GM18498 (cell line): ENCODE results near the gene DGCR2.
"Not testable (repeated sequence)": the region's sequence is repeated elsewhere in the genome, so short reads cannot be mapped to it uniquely, and the experiment has no call there.

Source experiments
- ATAC-seq: cut with Tn5 transposase; IDR thresholded peaks from one replicate; pipeline ENCODE4 v1.9.1; 2021; ENCODE audit warnings: mild to moderate bottlenecking, moderate library complexity; ENCODE audit not compliant: unreplicated experiment

Gene DGCR2

DNA sequence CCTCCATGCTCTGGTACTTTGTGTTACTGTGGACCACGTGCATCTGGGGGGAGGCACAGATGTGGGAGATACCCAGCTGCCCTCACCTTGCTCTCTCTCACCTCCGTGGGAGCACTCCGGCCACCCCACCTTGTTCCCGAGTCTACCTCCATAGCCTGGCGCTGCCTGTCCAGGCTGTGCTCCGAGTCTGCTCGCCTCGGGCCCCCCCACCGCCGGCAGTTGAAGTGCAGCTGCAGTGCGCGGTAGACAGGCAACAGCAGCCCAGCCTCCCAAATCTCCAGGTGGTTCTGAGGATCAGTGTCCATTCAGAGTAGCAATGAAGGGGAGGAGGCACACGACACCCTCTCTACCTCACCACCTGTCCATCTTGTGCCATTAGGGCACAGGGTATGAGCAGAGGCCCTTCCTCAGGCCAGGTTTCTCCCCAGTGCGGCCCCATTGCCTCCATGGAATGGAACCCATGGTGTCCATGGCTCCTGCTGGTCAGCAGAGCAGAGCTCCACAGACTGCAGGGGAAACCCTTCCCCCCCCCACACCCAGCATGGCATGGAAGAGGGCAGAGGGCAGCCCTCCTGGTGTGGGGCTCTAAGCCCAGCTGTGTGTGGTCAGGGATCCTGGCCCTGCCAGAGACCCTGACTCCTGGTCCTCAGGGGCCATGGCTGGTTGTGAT is 89.2 kb downstream of the DGCR2 start:
- ATAC-seq: not testable (repeated sequence)

DNA sequence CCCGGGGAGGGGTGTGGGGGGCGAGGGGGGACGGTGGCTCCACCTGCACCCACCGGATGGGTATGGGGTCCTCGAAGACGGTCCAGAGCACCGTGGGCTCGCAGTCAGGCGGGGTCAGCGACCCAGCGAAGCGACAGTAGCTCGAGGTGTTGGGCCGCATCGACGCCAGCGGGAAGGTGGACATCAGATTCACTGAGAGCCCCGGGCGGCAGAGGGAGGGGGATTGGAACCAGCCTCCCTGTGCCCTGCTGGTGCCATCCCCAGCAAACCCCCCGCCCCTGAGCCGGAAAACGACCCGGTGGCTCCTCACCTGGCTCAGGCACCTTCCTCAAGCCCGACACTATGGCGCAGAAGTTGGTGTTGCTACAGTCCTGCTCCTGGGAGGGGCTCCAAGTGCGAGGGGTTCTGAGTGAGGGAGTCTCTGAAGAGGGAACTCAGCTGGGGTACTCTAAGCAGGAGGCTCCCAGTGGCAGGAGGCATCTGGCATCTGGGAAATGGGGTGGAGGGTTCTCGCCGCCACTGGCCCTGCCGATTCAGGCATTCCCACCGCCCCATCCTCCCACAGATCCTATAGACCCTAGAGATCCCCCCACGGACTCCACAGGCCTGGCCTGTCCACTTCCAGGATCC is 89.9 kb downstream of the DGCR2 start:
- ATAC-seq: not testable (repeated sequence)

DNA sequence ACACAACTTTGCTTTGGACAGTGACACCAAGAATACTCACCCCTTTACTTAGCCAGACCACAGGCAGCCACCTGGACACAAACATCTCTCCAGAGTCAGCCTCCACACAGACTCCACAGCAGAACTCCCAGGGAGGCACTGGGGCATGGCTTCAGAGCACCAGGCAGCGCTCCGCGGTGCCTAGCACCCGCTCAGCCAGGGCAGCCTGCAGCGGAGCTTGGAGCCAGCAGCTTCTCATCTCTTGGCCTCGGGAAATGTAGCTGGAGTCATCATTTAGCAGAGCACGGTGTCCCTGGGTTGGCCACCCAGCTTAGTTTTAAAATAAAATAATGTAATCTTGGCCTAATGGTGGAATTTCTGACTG is 91.3 kb downstream of the DGCR2 start:
- ATAC-seq: not testable (repeated sequence)

DNA sequence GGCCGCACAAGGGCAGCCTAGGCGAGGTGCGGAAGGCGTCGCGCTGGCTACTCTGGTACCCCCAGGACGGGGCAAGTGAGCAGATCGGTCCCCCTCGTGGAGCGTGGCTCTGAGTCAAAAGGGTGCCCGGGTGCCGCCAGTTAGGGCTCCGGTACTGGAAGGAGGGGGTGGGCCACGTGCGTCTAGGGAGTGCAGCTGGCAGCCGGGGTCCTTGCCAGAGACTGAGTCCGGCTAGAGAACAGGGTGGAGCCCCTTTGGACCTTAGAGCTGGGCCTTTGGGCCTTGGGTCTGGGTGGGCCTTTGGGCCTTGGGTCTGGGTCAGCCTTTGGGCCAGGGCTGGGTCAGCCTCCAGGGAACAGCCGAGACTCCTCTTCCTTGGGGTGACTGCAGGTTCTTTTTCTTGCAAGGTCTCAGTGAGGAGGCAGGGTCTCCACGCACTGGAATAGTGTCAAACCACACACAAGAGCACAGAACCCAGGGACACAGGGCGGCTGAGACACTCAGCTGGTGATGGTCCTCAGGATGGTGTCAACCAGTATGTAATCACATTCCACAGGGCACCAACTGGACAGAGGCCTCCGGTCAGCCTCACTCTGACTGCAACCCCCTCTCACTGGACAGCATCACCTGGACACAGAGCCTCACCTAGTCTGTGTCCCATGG is 91.9 kb downstream of the DGCR2 start:
- not testable (repeated sequence) for ATAC-seq

GRCh38 chr22:19029113-19030103 is 92.8 kb downstream of the DGCR2 start:
- ATAC-seq: not testable (repeated sequence)

DNA sequence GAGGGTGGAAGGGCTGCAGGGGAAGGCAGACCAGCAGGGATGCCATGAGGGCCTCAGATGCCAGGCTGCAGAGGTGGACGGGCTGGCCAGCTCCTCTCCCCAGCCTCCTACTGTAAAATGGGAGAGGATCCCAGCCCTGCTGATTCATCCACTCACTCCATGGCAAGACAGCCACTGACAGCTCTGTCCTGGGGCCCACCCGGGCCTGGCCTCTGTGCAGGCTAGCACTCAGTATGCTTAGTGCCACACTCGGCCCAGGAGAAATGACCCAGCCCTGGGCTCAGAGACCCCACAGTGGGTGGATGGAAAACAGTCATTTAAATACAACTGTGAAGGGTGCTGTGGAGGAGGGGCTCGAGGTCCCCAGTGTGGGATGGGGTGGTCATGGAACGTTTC is 94.2 kb downstream of the DGCR2 start:
- ATAC-seq: not testable (repeated sequence)

GRCh38 chr22:19027371-19028059 is 94.7 kb downstream of the DGCR2 start:
- not testable (repeated sequence) for ATAC-seq

- ATAC-seq: not testable (repeated sequence)
These were observed 96.1 kb downstream of the DGCR2 start for GRCh38 chr22:19026080-19026479.

- not testable (repeated sequence) for ATAC-seq
These were observed 97.2 kb downstream of the DGCR2 start for GRCh38 chr22:19024956-19025489.

- not testable (repeated sequence) for ATAC-seq
These were observed 98.3 kb downstream of the DGCR2 start for GRCh38 chr22:19023931-19024330.

- no peak for ATAC-seq
These were observed 99.5 kb downstream of the DGCR2 start for GRCh38 chr22:19022755-19023154.

DNA sequence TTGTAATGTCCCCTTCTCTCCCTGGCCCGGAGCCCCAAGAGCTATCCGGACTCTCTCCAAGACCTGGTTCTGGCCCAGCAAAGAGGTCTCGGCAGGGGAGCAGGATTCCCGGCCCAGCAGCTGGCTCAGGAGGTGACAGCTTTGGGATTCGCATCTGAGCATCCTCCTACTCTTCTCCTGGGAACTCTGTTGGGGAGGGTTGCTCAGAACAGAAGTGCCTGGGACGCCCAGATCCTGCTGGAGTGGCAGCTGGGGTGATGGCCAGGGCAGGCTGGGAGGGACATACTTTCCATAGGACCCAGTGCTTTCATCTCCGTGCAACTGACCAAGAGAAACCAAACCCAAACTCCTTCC is 102.6 kb downstream of the DGCR2 start:
- ATAC-seq: no peak

- ATAC-seq: no peak
These were observed 103.1 kb downstream of the DGCR2 start for GRCh38 chr22:19019029-19019678.

DNA sequence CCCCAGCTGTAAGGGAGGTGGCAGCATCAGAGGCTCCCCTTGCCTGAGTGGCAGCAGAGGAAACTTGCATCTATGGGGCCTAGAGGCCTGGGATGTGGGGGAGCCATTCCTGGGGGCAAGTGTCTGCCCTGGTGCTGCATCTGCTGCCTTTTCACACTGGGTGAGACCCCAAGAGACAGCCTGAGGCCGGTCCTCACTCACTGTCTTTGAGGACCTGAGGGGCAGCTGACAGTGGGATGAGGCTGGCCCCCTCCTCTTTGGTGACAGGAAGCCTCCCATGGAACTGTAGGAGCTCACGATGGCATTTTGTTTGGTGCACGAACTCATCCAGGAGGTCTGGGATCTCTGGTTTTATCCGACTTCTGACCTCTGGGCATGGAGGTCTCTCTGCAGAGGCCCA is 104.0 kb downstream of the DGCR2 start:
- no peak for ATAC-seq

- no peak for ATAC-seq
These were observed 106.0 kb downstream of the DGCR2 start for GRCh38 chr22:19016081-19016766.

DNA sequence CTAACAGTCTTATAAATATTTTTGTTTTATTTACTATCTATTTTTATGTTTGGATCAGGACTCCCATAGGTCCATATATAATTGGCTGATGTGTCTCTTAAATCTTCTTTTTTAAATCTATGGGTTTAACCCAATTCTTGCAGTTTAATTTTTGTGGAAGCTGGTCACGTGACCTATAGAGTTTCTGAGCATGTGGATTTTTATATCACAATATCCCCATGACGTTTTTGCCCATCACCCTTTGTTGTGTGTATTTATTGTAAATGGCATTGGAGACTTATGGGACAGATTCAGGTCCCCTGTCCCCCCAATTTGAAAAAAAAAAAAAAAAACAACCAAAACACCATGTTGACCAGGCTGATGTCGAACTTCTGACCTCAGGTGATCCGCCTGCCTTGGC is 107.3 kb downstream of the DGCR2 start:
- ATAC-seq: no peak

- ATAC-seq: not testable (repeated sequence)
These were observed 108.2 kb downstream of the DGCR2 start for GRCh38 chr22:19013881-19014598.

DNA sequence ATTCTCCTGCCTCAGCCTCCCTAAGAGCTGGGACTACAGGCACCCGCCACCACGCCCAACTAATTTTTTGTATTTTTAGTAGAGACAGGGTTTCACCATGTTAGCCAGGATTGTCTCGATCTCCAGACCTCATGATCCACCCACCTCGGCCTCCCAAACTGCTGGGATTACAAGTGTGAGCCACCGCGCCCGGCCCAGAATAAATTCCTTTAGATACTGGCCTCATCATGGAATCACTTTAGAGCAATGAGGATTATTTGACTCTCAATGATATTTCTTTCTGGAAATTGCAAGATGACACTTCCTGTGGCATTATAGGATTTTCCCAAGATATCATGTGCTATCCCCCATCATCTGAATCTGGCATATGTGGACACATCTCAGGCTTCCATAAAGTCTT is 108.8 kb downstream of the DGCR2 start:
- not testable (repeated sequence) for ATAC-seq
